ENCODE data around the gene P3H1. TPM values are rescaled to one million over a fixed set of nuclear protein-coding genes. Genes with fewer than 3 reads are reported as not detected.
A peak's percentile ranks its signal among the peaks of the same experiment; 100 is the strongest.

P3H1 gene
- total RNA-seq, 2 donors from 2014 or later = 21.0 to 52.1 TPM

GRCh38 chr1:42739753-42740700 lies 26.8 kb downstream of the P3H1 start, which contains the start of gene CLDN19:
CLDN19 (minus strand) TSS chr1:42740236; CDS start chr1:42740063, 173 bp downstream.
- Histone ChIP-seq H3K4me1 (replicated peaks) (no peaks in the 10 kb centered on the region), H3K9me3 (no peaks in the 10 kb centered on the region), H3K27me3 (replicated peaks; ENCODE audit: insufficient read depth) (no peaks in the 10 kb centered on the region), H3K4me3 (no peak within 1 kb of the TSS), H3K27ac (no peak within 1 kb of the TSS), H3K36me3 (no peaks in the 10 kb centered on the region)
- intact Hi-C loops (cut with DNase I) = no loop called here
- TF ChIP-seq CTCF (IDR thresholded peaks at IDR 0.05) (no peak), POLR2A (IDR thresholded peaks at IDR 0.05) (no peak), POLR2AphosphoS5 (IDR thresholded peaks at IDR 0.05) (no peak)
- WGBS = 82% methylated on average over 23 of the region's 27 CpGs
- DNase-seq (ENCODE audit: low spot score) = no peak

GRCh38 chr1:42738678-42739226 lies 28.1 kb downstream of the P3H1 start:
- H3K27me3 ChIP-seq (replicated peaks; ENCODE audit: insufficient read depth) = no peaks in the 10 kb centered on the region
- no peak for TF ChIP-seq POLR2A (IDR thresholded peaks at IDR 0.05)
- no peaks in the 10 kb centered on the region for H3K36me3 ChIP-seq
- intact Hi-C loops (cut with DNase I) = no loop called here
- H3K4me1 ChIP-seq (replicated peaks) = no peaks in the 10 kb centered on the region
- H3K27ac ChIP-seq = no peak overlapping the region
- DNase-seq (ENCODE audit: low spot score) = no peak
- no peak overlapping the region for H3K4me3 ChIP-seq
- WGBS = 81% methylated on average over 6 of the region's 8 CpGs
- no peaks in the 10 kb centered on the region for H3K9me3 ChIP-seq

- TF ChIP-seq CTCF (IDR thresholded peaks at IDR 0.05) (no peak), POLR2AphosphoS5 (IDR thresholded peaks at IDR 0.05) (no peak), POLR2A (IDR thresholded peaks at IDR 0.05) (no peak)
- Histone ChIP-seq H3K4me3 (no peak overlapping the region), H3K27me3 (replicated peaks; ENCODE audit: insufficient read depth) (no peaks in the 10 kb centered on the region), H3K27ac (no peak overlapping the region), H3K4me1 (replicated peaks) (no peaks in the 10 kb centered on the region), H3K36me3 (no peaks in the 10 kb centered on the region), H3K9me3 (no peaks in the 10 kb centered on the region)
- no peak for DNase-seq (ENCODE audit: low spot score)
- intact Hi-C loops (cut with DNase I) = no loop called here
- 92% methylated on average over 18 of the region's 21 CpGs for WGBS
Measured at GRCh38 chr1:42737986-42738677, 28.7 kb downstream of the P3H1 start.

- H3K27ac ChIP-seq = peak overlapping the region in 1 of 2 donors; percentile 1
- intact Hi-C loops (cut with DNase I) = no loop called here
- no peak overlapping the region for H3K4me3 ChIP-seq
- H3K4me1 ChIP-seq (replicated peaks) = no peaks in the 10 kb centered on the region
- H3K27me3 ChIP-seq (replicated peaks; ENCODE audit: insufficient read depth) = no peaks in the 10 kb centered on the region
- H3K9me3 ChIP-seq = no peaks in the 10 kb centered on the region
- TF ChIP-seq POLR2AphosphoS5 (IDR thresholded peaks at IDR 0.05) (peak; percentile 63), CTCF (IDR thresholded peaks at IDR 0.05) (peak in 2 of 4 experiments; percentile 27 to 37), POLR2A (IDR thresholded peaks at IDR 0.05) (no peak)
- no peaks in the 10 kb centered on the region for H3K36me3 ChIP-seq
- DNase-seq (ENCODE audit: low spot score) = peak; percentile 85
- 30% methylated on average over 5 of the region's 5 CpGs for WGBS
Measured at GRCh38 chr1:42737257-42737656, 29.6 kb downstream of the P3H1 start.

- no peaks in the 10 kb centered on the region for H3K36me3 ChIP-seq
- no peak for DNase-seq (ENCODE audit: low spot score)
- WGBS = 96% methylated on average over 8 of the region's 8 CpGs
Measured at GRCh38 chr1:42736571-42737200, 30.1 kb downstream of the P3H1 start.

More at GRCh38 chr1:42736571-42737200, 30.1 kb downstream of the P3H1 start:
- Histone ChIP-seq H3K27me3 (replicated peaks; ENCODE audit: insufficient read depth) (no peaks in the 10 kb centered on the region), H3K27ac (peak overlapping the region in 1 of 2 donors; percentile 1), H3K4me1 (replicated peaks) (no peaks in the 10 kb centered on the region), H3K4me3 (no peak overlapping the region), H3K9me3 (no peaks in the 10 kb centered on the region)
- intact Hi-C loops (cut with DNase I) = no loop called here
- no peak for TF ChIP-seq CTCF (IDR thresholded peaks at IDR 0.05)
- no peak for TF ChIP-seq POLR2A (IDR thresholded peaks at IDR 0.05)
- no peak for TF ChIP-seq POLR2AphosphoS5 (IDR thresholded peaks at IDR 0.05)

Measured in prostate gland (tissue), 2 donors.